ENCODE data around the gene TBC1D23. TPM values are rescaled to one million over a fixed set of nuclear protein-coding genes. Genes with fewer than 3 reads are reported as not detected.

The TBC1D23 gene
- total and polyA plus RNA-seq, 2 of the 13 experiments (the other 11 are each of a cell fraction or from before 2014, with no cell fraction given) = 28.7 to 35.4 TPM

DNA sequence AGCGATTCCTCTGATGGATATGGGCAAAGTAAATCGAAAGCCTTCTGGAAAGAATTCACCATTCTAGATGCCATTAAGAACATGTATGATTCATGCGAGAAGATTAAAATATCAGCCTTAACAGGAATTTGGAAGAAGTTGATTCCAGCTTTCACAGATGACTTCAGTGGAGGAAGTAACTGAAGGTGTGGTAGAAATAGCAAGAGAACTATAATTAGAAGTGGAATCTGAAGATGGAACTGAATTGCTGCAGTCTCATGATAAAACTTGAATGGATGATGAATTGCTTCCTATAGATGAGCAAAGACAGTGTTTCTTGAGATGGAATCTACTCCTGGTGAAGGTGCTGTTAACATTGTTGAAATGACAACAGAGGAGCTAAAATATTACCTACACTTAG lies 30.1 kb upstream of the TBC1D23 start:
- intact Hi-C loops (cut with micrococcal nuclease; ENCODE audit: unreplicated experiment) = no loop called here
- Histone ChIP-seq H4K20me1 (ENCODE audit: insufficient read depth, low read length) (no peaks in the 10 kb centered on the region), H3K9me3 (ENCODE audit: low read length) (no peaks in the 10 kb centered on the region), H3K27me3 (ENCODE audit: control insufficient read depth in 1 of 2, insufficient read depth in 2 of 2, low read length in 2 of 2) (no peaks in the 10 kb centered on the region), H3K4me3 (replicated peaks in 1 of 3; ENCODE audit: insufficient read depth in 1 of 3, low read depth in 2 of 3, low read length in 3 of 3) (no peak overlapping the region), H3K79me2 (ENCODE audit: insufficient read depth, low read length) (no peaks in the 10 kb centered on the region), H3K9ac (ENCODE audit: insufficient read depth, low read depth, low read length) (no peak overlapping the region), H3K4me1 (ENCODE audit: insufficient read depth, low read length) (peaks cover 19% of the 10 kb centered on the region), H3K36me3 (replicated peaks in 1 of 2; ENCODE audit: control insufficient read depth in 1 of 2, insufficient read depth in 2 of 2, low read length in 2 of 2) (no peaks in the 10 kb centered on the region), H3K27ac (ENCODE audit: extremely low read length, insufficient read depth, low read length) (no peak overlapping the region), H3K4me2 (ENCODE audit: low read depth, low read length) (no peak overlapping the region), H2AFZ (ENCODE audit: low read length) (no peak overlapping the region)
- ChIA-PET POLR2A (no interaction called here), CTCF (ENCODE audit: low intra/inter-chr PET ratio, low total read pairs) (no interaction called here)
- in situ Hi-C loops (cut with HindIII; ENCODE audit: extremely low pct_ligation_motif_present, low pct_unique_long_range_greater_than_20kb) = no loop called here
- DNase-seq (ENCODE audit: low spot score) (no peak), ATAC-seq (no peak), FAIRE-seq (no peak)
- no TSS peak for BruUV-seq (replicated peaks)
- 84% methylated on average over 3 of the region's 3 CpGs for WGBS (ENCODE audit: low lambda C conversion rate)
- TF ChIP-seq ZNF646 (CRISPR knock-in tag; IDR thresholded peaks at IDR 0.05) (no peak), SUZ12 (IDR thresholded peaks at IDR 0.05; ENCODE audit: low read depth, low read length) (no peak), RARA (CRISPR knock-in tag; IDR thresholded peaks at IDR 0.05) (no peak), ZBTB7A (CRISPR knock-in tag; IDR thresholded peaks at IDR 0.05) (no peak), PLRG1 (conservative IDR thresholded peaks at IDR 0.05) (no peak), ZNF737 (CRISPR knock-in tag; IDR thresholded peaks at IDR 0.05; ENCODE audit: borderline replicate concordance) (no peak), TBL1XR1 (IDR thresholded peaks at IDR 0.05; ENCODE audit: borderline replicate concordance, low read length, partially characterized antibody) (no peak), SIX4 (CRISPR knock-in tag; IDR thresholded peaks at IDR 0.05) (no peak), HES4 (CRISPR knock-in tag; IDR thresholded peaks at IDR 0.05; ENCODE audit: borderline replicate concordance) (no peak), ZSCAN31 (CRISPR knock-in tag; IDR thresholded peaks at IDR 0.05; ENCODE audit: low read depth) (no peak), SP5 (CRISPR knock-in tag; IDR thresholded peaks at IDR 0.05; ENCODE audit: borderline replicate concordance, low read depth) (no peak), ERF (CRISPR knock-in tag; IDR thresholded peaks at IDR 0.05) (no peak), GATA4 (IDR thresholded peaks at IDR 0.05; ENCODE audit: borderline replicate concordance, low read depth) (no peak)
- TF ChIP-seq, protein P1, sequence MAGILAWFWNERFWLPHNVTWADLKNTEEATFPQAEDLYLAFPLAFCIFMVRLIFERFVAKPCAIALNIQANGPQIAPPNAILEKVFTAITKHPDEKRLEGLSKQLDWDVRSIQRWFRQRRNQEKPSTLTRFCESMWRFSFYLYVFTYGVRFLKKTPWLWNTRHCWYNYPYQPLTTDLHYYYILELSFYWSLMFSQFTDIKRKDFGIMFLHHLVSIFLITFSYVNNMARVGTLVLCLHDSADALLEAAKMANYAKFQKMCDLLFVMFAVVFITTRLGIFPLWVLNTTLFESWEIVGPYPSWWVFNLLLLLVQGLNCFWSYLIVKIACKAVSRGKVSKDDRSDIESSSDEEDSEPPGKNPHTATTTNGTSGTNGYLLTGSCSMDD (CRISPR knock-in tag; IDR thresholded peaks at IDR 0.05) = no peak
- TF ChIP-seq, protein P2, sequence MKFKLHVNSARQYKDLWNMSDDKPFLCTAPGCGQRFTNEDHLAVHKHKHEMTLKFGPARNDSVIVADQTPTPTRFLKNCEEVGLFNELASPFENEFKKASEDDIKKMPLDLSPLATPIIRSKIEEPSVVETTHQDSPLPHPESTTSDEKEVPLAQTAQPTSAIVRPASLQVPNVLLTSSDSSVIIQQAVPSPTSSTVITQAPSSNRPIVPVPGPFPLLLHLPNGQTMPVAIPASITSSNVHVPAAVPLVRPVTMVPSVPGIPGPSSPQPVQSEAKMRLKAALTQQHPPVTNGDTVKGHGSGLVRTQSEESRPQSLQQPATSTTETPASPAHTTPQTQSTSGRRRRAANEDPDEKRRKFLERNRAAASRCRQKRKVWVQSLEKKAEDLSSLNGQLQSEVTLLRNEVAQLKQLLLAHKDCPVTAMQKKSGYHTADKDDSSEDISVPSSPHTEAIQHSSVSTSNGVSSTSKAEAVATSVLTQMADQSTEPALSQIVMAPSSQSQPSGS (CRISPR knock-in tag; IDR thresholded peaks at IDR 0.05) = no peak
- TF ChIP-seq, protein P3, sequence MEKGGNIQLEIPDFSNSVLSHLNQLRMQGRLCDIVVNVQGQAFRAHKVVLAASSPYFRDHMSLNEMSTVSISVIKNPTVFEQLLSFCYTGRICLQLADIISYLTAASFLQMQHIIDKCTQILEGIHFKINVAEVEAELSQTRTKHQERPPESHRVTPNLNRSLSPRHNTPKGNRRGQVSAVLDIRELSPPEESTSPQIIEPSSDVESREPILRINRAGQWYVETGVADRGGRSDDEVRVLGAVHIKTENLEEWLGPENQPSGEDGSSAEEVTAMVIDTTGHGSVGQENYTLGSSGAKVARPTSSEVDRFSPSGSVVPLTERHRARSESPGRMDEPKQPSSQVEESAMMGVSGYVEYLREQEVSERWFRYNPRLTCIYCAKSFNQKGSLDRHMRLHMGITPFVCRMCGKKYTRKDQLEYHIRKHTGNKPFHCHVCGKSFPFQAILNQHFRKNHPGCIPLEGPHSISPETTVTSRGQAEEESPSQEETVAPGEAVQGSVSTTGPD (CRISPR knock-in tag; IDR thresholded peaks at IDR 0.05) = no peak

Data from HepG2 (cell line).